IMR-90 (cell line): ENCODE data around the gene SYDE2. TPM values are rescaled to one million over a fixed set of nuclear protein-coding genes. Genes with fewer than 3 reads are reported as not detected.

Source experiments
- ATAC-seq: fragments of 200-7000 bp; cut with Tn5 transposase; 2 replicates; pipeline ENCODE4 v1.9.1; 2020; ENCODE audit warnings: low read depth, mild to moderate bottlenecking, moderate library complexity
- BruUV-seq: library from RNA; stranded (reverse); fragments of 400-500 nt; replicated peaks from 2 replicates; lab custom pipeline; 2021; lab: Mats Ljungman, UMichigan
- CTCF ChIA-PET: fragments of 300-600 bp; formaldehyde crosslinking; extraction: SDS; loops from one replicate; lab custom pipeline; 2021; ENCODE audit warnings: antibody characterized with exemption; lab: Yijun Ruan, JAX
- POLR2A ChIA-PET: fragments of 300-600 bp; sonication (Branson Sonifier 250); formaldehyde crosslinking; loops from one replicate; lab custom pipeline; 2022; ENCODE audit warnings: antibody characterized with exemption; ENCODE audit not compliant: unreplicated experiment; lab: Charles Lee
- DNase-seq: peaks from one replicate; pipeline ENCODE4 v3.0.0; 2013
- H2AFZ ChIP-seq: replicated peaks from 2 replicates; pipeline ENCODE3; 2013; ENCODE audit warnings: low read length, mild to moderate bottlenecking; ENCODE audit not compliant: poor library complexity
- H2AK5ac ChIP-seq: 2 replicates; pipeline ENCODE4 v1.6.1; 2013; ENCODE audit warnings: low read depth, low read length, inconsistent platforms
- H2AK9ac ChIP-seq: replicated peaks from 2 replicates; pipeline ENCODE3; 2013; ENCODE audit warnings: mild to moderate bottlenecking, low read depth, low read length, moderate library complexity; ENCODE audit not compliant: poor library complexity
- H2BK120ac ChIP-seq: 2 replicates; pipeline ENCODE4 v1.6.1; 2013; ENCODE audit warnings: low read depth, low read length, inconsistent platforms
- H2BK15ac ChIP-seq: 3 replicates; pipeline ENCODE4 v1.6.1; 2013; ENCODE audit warnings: low read depth, low read length, inconsistent platforms
- H2BK20ac ChIP-seq: 2 replicates; pipeline ENCODE4 v1.6.1; 2013; ENCODE audit warnings: low read depth, mild to moderate bottlenecking, inconsistent platforms, low read length, moderate library complexity
- H2BK5ac ChIP-seq: 2 replicates; pipeline ENCODE4 v1.6.1; 2013; ENCODE audit warnings: mild to moderate bottlenecking, low read depth, low read length, inconsistent platforms; ENCODE audit not compliant: poor library complexity, severe bottlenecking
- H3K14ac ChIP-seq: replicated peaks from 2 replicates; pipeline ENCODE4 v1.6.1; 2013; ENCODE audit warnings: low read depth, low read length, inconsistent platforms
- H3K18ac ChIP-seq: 2 replicates; pipeline ENCODE4 v1.6.1; 2013; ENCODE audit warnings: low read depth, low read length, control low read depth
- H3K23ac ChIP-seq: 2 replicates; pipeline ENCODE4 v1.6.1; 2013; ENCODE audit warnings: low read depth, low read length, inconsistent platforms
- H3K27ac ChIP-seq: 2 replicates; pipeline ENCODE4 v1.5.1; 2013; ENCODE audit warnings: mild to moderate bottlenecking, control low read depth, low read length; ENCODE audit not compliant: insufficient read depth
- H3K27me3 ChIP-seq: 2 replicates; pipeline ENCODE4 v1.6.1; 2013; ENCODE audit warnings: low read length; ENCODE audit not compliant: control insufficient read depth, insufficient read depth
- H3K36me3 ChIP-seq: 2 replicates; pipeline ENCODE4 v1.6.1; 2013; ENCODE audit warnings: low read length, mixed read lengths; ENCODE audit not compliant: control insufficient read depth, insufficient read depth
- H3K4ac ChIP-seq: 2 replicates; pipeline ENCODE4 v1.6.1; 2013; ENCODE audit warnings: low read depth, low read length, inconsistent platforms
- H3K4me1 ChIP-seq: 2 replicates; pipeline ENCODE4 v1.6.1; 2013; ENCODE audit warnings: low read length, mixed read lengths; ENCODE audit not compliant: control insufficient read depth, insufficient read depth
- H3K4me2 ChIP-seq: 2 replicates; pipeline ENCODE4 v1.6.1; 2013; ENCODE audit warnings: low read depth, mild to moderate bottlenecking, control low read depth, low read length, moderate library complexity
- H3K4me3 ChIP-seq: 2 replicates; pipeline ENCODE4 v1.5.1; 2013; ENCODE audit warnings: low read depth, mild to moderate bottlenecking, control low read depth, low read length, moderate library complexity; ENCODE audit not compliant: insufficient read depth
- H3K56ac ChIP-seq: 2 replicates; pipeline ENCODE4 v1.6.1; 2013; ENCODE audit warnings: low read length, inconsistent platforms; ENCODE audit not compliant: insufficient read depth; ENCODE audit errors: extremely low read depth
- H3K79me1 ChIP-seq, 2 experiments: 2 replicates each; pipeline ENCODE4 v1.6.1; 2013; ENCODE audit warnings: low read length in 2 of 2, inconsistent platforms in 1 of 2, low read depth in 1 of 2
- H3K9ac ChIP-seq: 2 replicates; pipeline ENCODE4 v1.6.1; 2013; ENCODE audit warnings: low read depth, low read length, control low read depth
- H3K9me1 ChIP-seq: 2 replicates; pipeline ENCODE4 v1.6.1; 2013; ENCODE audit warnings: low read length, inconsistent platforms; ENCODE audit not compliant: insufficient read depth
- H3K9me3 ChIP-seq: 2 replicates; pipeline ENCODE4 v1.6.1; 2013; ENCODE audit warnings: low read length; ENCODE audit not compliant: control insufficient read depth, insufficient read depth
- H4K20me1 ChIP-seq: 2 replicates; pipeline ENCODE4 v1.6.1; 2013; ENCODE audit warnings: low read length, inconsistent platforms; ENCODE audit not compliant: insufficient read depth
- H4K5ac ChIP-seq: 2 replicates; pipeline ENCODE4 v1.6.1; 2013; ENCODE audit warnings: mild to moderate bottlenecking, low read depth, low read length, control low read depth
- H4K8ac ChIP-seq, 2 experiments: 2 replicates each; pipeline ENCODE4 v1.6.1; 2013; ENCODE audit warnings: low read depth in 2 of 2, low read length in 2 of 2, control low read depth in 1 of 2, inconsistent platforms in 1 of 2
- H4K91ac ChIP-seq: 2 replicates; pipeline ENCODE4 v1.6.1; 2013; ENCODE audit warnings: low read depth, low read length, inconsistent platforms; ENCODE audit not compliant: insufficient read depth
- CEBPB ChIP-seq: IDR thresholded peaks from 2 replicates; pipeline ENCODE4 v1.6.1; 2012; ENCODE audit warnings: low read depth, low read length, improper control_type of control experiment
- MAZ ChIP-seq: IDR thresholded peaks from 2 replicates; pipeline ENCODE4 v1.6.1; 2012; ENCODE audit warnings: low read depth, mild to moderate bottlenecking, low read length, improper control_type of control experiment, moderate library complexity, borderline replicate concordance
- MXI1 ChIP-seq: IDR thresholded peaks from 2 replicates; pipeline ENCODE4 v1.6.1; 2012; ENCODE audit warnings: low read depth, mild to moderate bottlenecking, low read length, moderate library complexity, borderline replicate concordance
- RFX5 ChIP-seq: IDR thresholded peaks from 2 replicates; pipeline ENCODE4 v1.8.0; 2012; ENCODE audit warnings: low read depth, mild to moderate bottlenecking, low read length, moderate library complexity
- SMC3 ChIP-seq: fragments of 150-350 bp; IDR thresholded peaks from 2 replicates; pipeline ENCODE4 v1.6.1; 2016; ENCODE audit warnings: low read depth, mild to moderate bottlenecking, antibody characterized with exemption, low read length, moderate library complexity
- WGBS, 2 experiments: methylation state at CpG; one replicate each; pipeline versions ENCODE4 v1.1.5 to v1.1.7; 2013; ENCODE audit warnings: missing lambda C conversion rate in 2 of 2; ENCODE audit not compliant: insufficient read length in 1 of 2; ENCODE audit errors: extremely low coverage in 2 of 2; 5-methylcytosine and 5-hydroxymethylcytosine counted together
- dilution Hi-C: fragments of 300-500 bp; cut with HindIII; formaldehyde crosslinking; loops from one replicate; pipeline ENCODE4 v1.14.3; 2018; ENCODE audit warnings: low sequenced_read_pairs; ENCODE audit not compliant: unreplicated experiment
- in situ Hi-C: fragments of 300-500 bp; cut with MboI; formaldehyde crosslinking; loops from 3 replicates; pipeline ENCODE4 v1.14.3; 2019; ENCODE audit warnings: low sequenced_read_pairs, inconsistent platforms, mixed read lengths
- intact Hi-C: fragments of 100-400 bp; cut with micrococcal nuclease; formaldehyde crosslinking; loops from 2 replicates; pipeline ENCODE4 v1.10.0; 2022
- polyA plus RNA-seq, 3 experiments: library from polyadenylated mRNA; depleted of rRNA; stranded (reverse); fragments of >200 nt; gene quantifications; 2 replicates each; pipeline ENCODE4 v1.2.3, GENCODE V29; 2012; ENCODE audit warnings: low replicate concordance in 1 of 3
- total RNA-seq: library from RNA; depleted of rRNA; stranded (reverse); fragments of >200 nt; gene quantifications from 2 replicates; pipeline ENCODE4 v1.2.3, GENCODE V29; 2012

SYDE2 gene
- total and polyA plus RNA-seq, 2 of the 4 experiments (the other 2 are of a cell fraction), result 1.8 to 10.0 TPM

DNA sequence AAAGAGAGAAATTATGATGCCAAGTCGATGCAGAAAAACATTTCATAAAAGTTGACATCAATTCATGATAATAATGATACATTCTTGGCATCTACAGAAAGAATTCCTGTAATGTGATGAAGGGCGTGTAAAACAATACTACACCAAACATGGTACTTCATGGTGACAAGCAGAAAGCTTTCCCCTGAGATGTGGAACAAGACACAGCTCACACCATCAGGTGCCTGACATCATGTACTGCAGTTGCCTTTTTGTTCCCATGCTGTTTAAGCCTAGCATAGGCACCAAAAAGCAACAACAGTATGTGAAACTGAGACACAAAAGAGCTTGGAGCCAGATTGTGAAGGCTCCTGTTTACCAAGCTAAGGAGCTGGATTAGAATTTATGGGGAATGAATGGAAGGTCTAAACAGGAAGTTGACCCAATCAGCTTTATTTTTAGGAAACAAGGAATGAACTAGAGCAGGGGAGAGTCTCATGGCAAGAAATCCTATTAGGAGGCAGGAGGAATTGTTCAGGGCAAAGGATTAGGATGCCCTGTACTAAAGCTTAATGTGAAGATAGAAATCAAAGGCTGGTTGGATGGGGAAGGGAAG lies 67.2 kb downstream of the SYDE2 start (continued):
- no peak for TF ChIP-seq MAZ

DNA sequence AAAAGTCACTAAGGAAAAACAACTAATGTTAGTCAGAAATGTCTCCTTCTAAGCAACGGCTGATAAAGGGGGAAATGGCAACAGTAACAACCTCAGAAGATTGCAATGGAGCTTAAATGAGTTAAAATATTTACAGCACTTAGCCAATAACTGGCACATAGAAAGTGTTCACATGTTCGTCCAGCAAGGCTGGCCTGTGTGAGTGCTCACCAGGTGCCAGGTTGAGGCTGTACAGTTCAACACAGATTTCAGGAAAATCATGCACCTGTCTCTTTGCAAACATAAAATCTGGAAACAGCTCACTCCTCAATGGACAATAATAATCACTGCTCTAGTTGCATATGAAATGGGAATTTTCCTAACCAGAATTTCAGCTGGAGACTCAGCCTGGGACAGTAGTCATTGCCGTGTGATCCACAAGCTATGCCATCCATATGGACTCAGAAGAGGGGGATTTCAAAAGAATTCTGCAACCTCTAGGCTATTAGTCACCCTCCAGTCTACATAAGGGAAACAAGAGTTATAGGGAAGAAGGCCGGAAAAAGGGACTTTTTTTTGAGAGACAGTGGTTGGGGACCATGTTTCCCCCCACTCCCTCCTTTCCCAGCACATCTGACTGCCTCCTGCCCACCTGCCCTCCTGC lies 68.6 kb downstream of the SYDE2 start:
- dilution Hi-C loops (no loop called here), intact Hi-C loops (no loop called here), in situ Hi-C loops (no loop called here)
- H3K9ac ChIP-seq, result no peak overlapping the region
- DNase-seq (peak; percentile 50), ATAC-seq (no peak)
- no peak overlapping the region for H2AK5ac ChIP-seq
- peaks cover 25% of the 10 kb centered on the region for H3K9me1 ChIP-seq
- no peak overlapping the region for H4K8ac ChIP-seq
- H3K14ac ChIP-seq, result no peak overlapping the region
- H2BK5ac ChIP-seq, result no peak overlapping the region
- no peak overlapping the region for H2BK15ac ChIP-seq
- no peaks in the 10 kb centered on the region for H3K27me3 ChIP-seq
- no TSS peak for BruUV-seq
- H3K4me3 ChIP-seq, result no peak overlapping the region
- H3K4ac ChIP-seq, result no peak overlapping the region
- no peak overlapping the region for H3K27ac ChIP-seq
- no peak overlapping the region for H3K56ac ChIP-seq
- no peaks in the 10 kb centered on the region for H3K79me1 ChIP-seq
- peaks cover 5% of the 10 kb centered on the region for H4K20me1 ChIP-seq
- H4K5ac ChIP-seq, result no peak overlapping the region
- H2AFZ ChIP-seq, result no peak overlapping the region
- H2BK20ac ChIP-seq, result no peak overlapping the region
- no peak overlapping the region for H2AK9ac ChIP-seq
- CTCF ChIA-PET, result interaction anchor here (0.8 kb wide), 1 partner anchor 23 kb away, joined by 3 read pairs; no protein-coding TSS in a partner anchor
- POLR2A ChIA-PET, result no interaction called here
- no peak overlapping the region for H4K91ac ChIP-seq
- TF ChIP-seq SMC3 (no peak), MXI1 (no peak), RFX5 (no peak), CEBPB (0 out of 2 replicates have a peak, but pooled peaks have one; percentile 8)
- H3K9me3 ChIP-seq, result no peaks in the 10 kb centered on the region
- no peaks in the 10 kb centered on the region for H3K36me3 ChIP-seq
- 83% methylated on average over 1 of the region's 4 CpGs; no CpG with 5 or more reads in 1 of the 2 experiments for WGBS, 2 experiments
- H3K4me2 ChIP-seq, result no peak overlapping the region
- no peak overlapping the region for H3K18ac ChIP-seq
- no peak overlapping the region for H2BK120ac ChIP-seq
- H3K4me1 ChIP-seq, result peaks cover 13% of the 10 kb centered on the region
- H3K23ac ChIP-seq, result no peak overlapping the region
